Neuronal stem cell (in vitro differentiated cells): Measurements from ENCODE around the gene TUBG2.
A peak's percentile ranks its signal among the peaks of the same experiment; 100 is the strongest.

Source experiments
- DNase-seq: peaks from one replicate; pipeline ENCODE4 v3.0.0-alpha.2; 2013; ENCODE audit warnings: low spot score
- H2AFZ ChIP-seq: one replicate; pipeline ENCODE4 v1.6.1; 2013; ENCODE audit warnings: mild to moderate bottlenecking, low read length, inconsistent platforms
- H2AK5ac ChIP-seq: 2 replicates; pipeline ENCODE4 v1.6.1; 2013; ENCODE audit warnings: low read depth, mild to moderate bottlenecking, inconsistent platforms, low read length, moderate library complexity, mixed read lengths
- H2BK120ac ChIP-seq: 2 replicates; pipeline ENCODE4 v1.6.1; 2013; ENCODE audit warnings: low read depth, mild to moderate bottlenecking, inconsistent platforms, low read length, moderate library complexity, mixed read lengths
- H2BK12ac ChIP-seq: one replicate; pipeline ENCODE4 v1.6.1; 2013; ENCODE audit warnings: low read length, inconsistent platforms
- H2BK15ac ChIP-seq: 2 replicates; pipeline ENCODE4 v1.6.1; 2013; ENCODE audit warnings: mild to moderate bottlenecking, low read length, inconsistent platforms, mixed read lengths
- H2BK5ac ChIP-seq: one replicate; pipeline ENCODE4 v1.6.1; 2013; ENCODE audit warnings: inconsistent platforms, mild to moderate bottlenecking, low read length, moderate library complexity
- H3K14ac ChIP-seq: one replicate; pipeline ENCODE4 v1.6.1; 2013; ENCODE audit warnings: low read length, inconsistent platforms
- H3K18ac ChIP-seq: 2 replicates; pipeline ENCODE4 v1.6.1; 2013; ENCODE audit warnings: low read length, inconsistent platforms
- H3K23ac ChIP-seq: 2 replicates; pipeline ENCODE4 v1.6.1; 2013; ENCODE audit warnings: low read depth, mild to moderate bottlenecking, mixed read lengths, low read length, inconsistent platforms; ENCODE audit not compliant: poor library complexity
- H3K27ac ChIP-seq: replicated peaks from 3 replicates; pipeline ENCODE4 v1.5.1; 2013; ENCODE audit warnings: low read length, inconsistent platforms
- H3K27me3 ChIP-seq, 3 experiments: 2 replicates each; pipeline ENCODE4 v1.6.1; 2013; ENCODE audit warnings: low read length in 3 of 3, mild to moderate bottlenecking in 2 of 3, inconsistent platforms in 1 of 3, low read depth in 1 of 3, mixed read lengths in 1 of 3, moderate library complexity in 1 of 3; ENCODE audit not compliant: control insufficient read depth in 3 of 3, insufficient read depth in 3 of 3
- H3K36me3 ChIP-seq, 2 donors: replicated peaks in 1 of 2; 2 replicates each; pipeline ENCODE4 v1.6.1; 2013; ENCODE audit warnings: low read length in 2 of 2; ENCODE audit not compliant: control insufficient read depth in 2 of 2, insufficient read depth in 2 of 2
- H3K4ac ChIP-seq: 2 replicates; pipeline ENCODE4 v1.6.1; 2013; ENCODE audit warnings: inconsistent platforms, mild to moderate bottlenecking, low read length, moderate library complexity
- H3K4me1 ChIP-seq, 2 donors: 1 replicate in 1 of 2; 2 replicates in 1 of 2; pipeline ENCODE4 v1.6.1; 2013; ENCODE audit warnings: low read length in 2 of 2, low read depth in 1 of 2; ENCODE audit not compliant: control insufficient read depth in 2 of 2, insufficient read depth in 1 of 2
- H3K4me2 ChIP-seq: one replicate; pipeline ENCODE4 v1.6.1; 2013; ENCODE audit warnings: mild to moderate bottlenecking, low read length, inconsistent platforms; ENCODE audit not compliant: insufficient read depth, poor library complexity, severe bottlenecking
- H3K4me3 ChIP-seq, 2 donors: 2 replicates each; pipeline ENCODE4 v1.5.1; 2013; ENCODE audit warnings: low read length in 2 of 2, mild to moderate bottlenecking in 2 of 2, inconsistent platforms in 1 of 2, moderate library complexity in 1 of 2
- H3K79me1 ChIP-seq: one replicate; pipeline ENCODE4 v1.6.1; 2013; ENCODE audit warnings: low read depth, mild to moderate bottlenecking, inconsistent platforms, low read length, moderate library complexity
- H3K9ac ChIP-seq: one replicate; pipeline ENCODE4 v1.6.1; 2013; ENCODE audit warnings: mild to moderate bottlenecking, low read depth, low read length, inconsistent platforms; ENCODE audit not compliant: poor library complexity
- H3K9me3 ChIP-seq, 2 donors: replicated peaks in 1 of 2; 2 replicates each; pipeline versions ENCODE3 to v1.6.1; 2013; ENCODE audit warnings: low read length in 2 of 2, mild to moderate bottlenecking in 2 of 2, inconsistent platforms in 1 of 2, low read depth in 1 of 2, mixed read lengths in 1 of 2, moderate library complexity in 1 of 2; ENCODE audit not compliant: control insufficient read depth in 2 of 2, insufficient read depth in 1 of 2
- H4K8ac ChIP-seq: one replicate; pipeline ENCODE4 v1.6.1; 2013; ENCODE audit warnings: low read depth, mild to moderate bottlenecking, inconsistent platforms, low read length, moderate library complexity
- H4K91ac ChIP-seq: one replicate; pipeline ENCODE4 v1.6.1; 2013; ENCODE audit warnings: low read length, low read depth, mild to moderate bottlenecking, inconsistent platforms; ENCODE audit not compliant: poor library complexity
- WGBS, 2 donors: extraction: QIAGEN DNeasy Blood & Tissue Kit; methylation state at CpG; one replicate each; pipeline ENCODE4 v1.1.7; 2013; ENCODE audit warnings: missing lambda C conversion rate in 2 of 2, mixed read lengths in 1 of 2; ENCODE audit not compliant: insufficient read length in 2 of 2, insufficient replicate concordance in 1 of 2; ENCODE audit errors: extremely low coverage in 2 of 2; 5-methylcytosine and 5-hydroxymethylcytosine counted together

The TUBG2 gene

GRCh38 chr17:42675965-42676423 is 16.9 kb downstream of the TUBG2 start:
- Histone ChIP-seq H3K36me3 (peaks cover 4 to 31% of the 10 kb centered on the region in 2 donors), H3K9me3 (peaks cover 0 to 2% of the 10 kb centered on the region in 2 donors), H3K4me1 (peaks cover 27 to 47% of the 10 kb centered on the region in 2 donors), H2BK120ac (no peak overlapping the region), H3K4ac (peak overlapping the region; percentile 76), H2AFZ (peak overlapping the region; percentile 93), H4K91ac (no peak overlapping the region), H3K23ac (peak overlapping the region; percentile 97), H2AK5ac (peak overlapping the region; percentile 94), H3K27ac (no peak overlapping the region), H4K8ac (no peak overlapping the region), H3K27me3 (peaks cover 0 to 54% (median 7%) of the 10 kb centered on the region in 3 experiments), H3K79me1 (peaks cover 17% of the 10 kb centered on the region), H2BK15ac (peak overlapping the region; percentile 97), H3K4me2 (peak overlapping the region; percentile 99), H3K4me3 (peak overlapping the region; percentile 93 to 94), H2BK12ac (peak overlapping the region; percentile 58), H2BK5ac (peak overlapping the region; percentile 94), H3K9ac (peak overlapping the region; percentile 98), H3K18ac (peak overlapping the region; percentile 98), H3K14ac (peak overlapping the region; percentile 94)
- WGBS, 2 donors: no CpG with 5 or more reads among the region's 43 CpGs
- DNase-seq: no peak

- H3K18ac ChIP-seq: peak within 1 kb of the TSS; percentile 98
- H2BK120ac ChIP-seq: no peak within 1 kb of the TSS
- H3K27ac ChIP-seq: peak within 1 kb of the TSS; percentile 99
- peak within 1 kb of the TSS; percentile 98 for H3K9ac ChIP-seq
- peak within 1 kb of the TSS; percentile 94 for H3K14ac ChIP-seq
- H3K9me3 ChIP-seq: peaks cover 0 to under 1% of the 10 kb centered on the region in 2 donors
- H2BK5ac ChIP-seq: peak within 1 kb of the TSS; percentile 96
- H3K4me3 ChIP-seq: peak within 1 kb of the TSS; percentile 93 to 94
- peaks cover 17% of the 10 kb centered on the region for H3K79me1 ChIP-seq
- WGBS, 2 donors: no CpG with 5 or more reads among the region's 51 CpGs
- H3K36me3 ChIP-seq: peaks cover 4 to 26% of the 10 kb centered on the region in 2 donors
- H3K4me1 ChIP-seq: peaks cover 29 to 46% of the 10 kb centered on the region in 2 donors
- peak within 1 kb of the TSS; percentile 99 for H3K4me2 ChIP-seq
- H4K91ac ChIP-seq: no peak within 1 kb of the TSS
- peak within 1 kb of the TSS; percentile 94 for H2AK5ac ChIP-seq
- H3K23ac ChIP-seq: peak within 1 kb of the TSS; percentile 97
- no peak for DNase-seq
- H2BK12ac ChIP-seq: peak within 1 kb of the TSS; percentile 58
- peaks cover 0 to 48% (median 7%) of the 10 kb centered on the region in 3 experiments for H3K27me3 ChIP-seq
- no peak within 1 kb of the TSS for H4K8ac ChIP-seq
- peak within 1 kb of the TSS; percentile 93 for H2AFZ ChIP-seq
- H2BK15ac ChIP-seq: peak within 1 kb of the TSS; percentile 97
- H3K4ac ChIP-seq: peak within 1 kb of the TSS; percentile 76
These were observed 17.4 kb downstream of the TUBG2 start, which contains the start of gene PLEKHH3 for GRCh38 chr17:42676424-42677011. Gene PLEKHH3, minus strand, starts transcription at chr17:42676994. Its CDS starts 431 bp downstream, at chr17:42676563.

DNA sequence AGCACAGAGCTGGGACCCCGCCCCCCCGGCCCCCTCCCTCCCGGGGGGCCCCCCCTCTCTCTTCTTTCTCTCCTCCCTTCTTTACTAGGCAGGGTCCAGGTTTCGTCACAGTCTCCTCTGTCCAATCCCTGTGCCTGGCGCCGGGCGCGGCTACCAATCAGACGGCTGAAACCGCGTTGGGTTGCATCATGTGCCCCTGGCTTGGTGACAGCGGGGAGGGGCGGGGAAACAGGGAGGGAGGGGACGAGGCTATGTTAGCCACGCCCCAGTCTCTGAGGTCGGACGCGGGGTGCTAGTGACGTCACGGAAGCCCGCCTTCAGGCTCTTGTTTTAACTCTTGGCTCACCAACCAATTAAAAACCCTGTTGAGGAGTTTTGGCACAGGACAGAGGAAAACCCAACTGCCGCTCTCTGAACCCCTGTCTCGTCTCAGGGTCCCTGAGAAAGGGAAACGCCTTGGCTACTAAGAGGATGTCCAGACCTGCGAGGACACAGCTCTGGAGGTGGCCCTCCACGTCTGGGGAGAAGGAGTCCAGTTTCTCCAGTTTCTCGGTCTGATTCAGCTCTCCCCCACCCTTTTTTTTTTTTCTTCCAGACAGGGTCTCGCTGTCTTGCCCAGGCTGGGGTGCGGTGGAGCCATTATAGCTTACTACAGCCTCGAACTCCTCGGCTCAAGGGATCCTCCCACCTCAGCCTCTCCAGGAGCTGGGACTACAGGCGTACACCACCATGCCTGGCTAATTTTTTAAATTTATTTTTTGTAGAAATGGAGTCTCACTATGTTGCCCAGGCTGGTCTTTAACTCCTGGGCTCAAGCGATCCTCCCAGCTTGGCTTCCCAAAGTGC is 18.2 kb downstream of the TUBG2 start:
- Histone ChIP-seq H3K36me3 (peaks cover 4 to 20% of the 10 kb centered on the region in 2 donors), H2BK15ac (peak overlapping the region; percentile 97), H2BK12ac (no peak overlapping the region), H2AFZ (peak overlapping the region; percentile 93), H3K27ac (peak overlapping the region; percentile 99), H3K4me1 (peaks cover 29 to 46% of the 10 kb centered on the region in 2 donors), H3K14ac (no peak overlapping the region), H3K9ac (peak overlapping the region; percentile 55), H4K91ac (no peak overlapping the region), H3K18ac (peak overlapping the region; percentile 52), H3K23ac (no peak overlapping the region), H2BK120ac (no peak overlapping the region), H3K79me1 (peaks cover 17% of the 10 kb centered on the region), H3K4me2 (peak overlapping the region; percentile 62), H3K4ac (no peak overlapping the region), H2BK5ac (no peak overlapping the region), H3K4me3 (peak overlapping the region; percentile 93 to 94), H2AK5ac (peak overlapping the region; percentile 30), H3K9me3 (no peaks in the 10 kb centered on the region), H3K27me3 (peaks cover 0 to 43% (median 7%) of the 10 kb centered on the region in 3 experiments), H4K8ac (no peak overlapping the region)
- no CpG with 5 or more reads among the region's 33 CpGs for WGBS, 2 donors
- peak; percentile 99 for DNase-seq
